H9 (cell line): Measurements from ENCODE around the gene RAB3B. TPM values are rescaled to one million over a fixed set of nuclear protein-coding genes. Genes with fewer than 3 reads are reported as not detected.

Source experiments
- DNase-seq: peaks from one replicate; pipeline ENCODE4 v3.0.0-alpha.2; 2017
- H2AFZ ChIP-seq: one replicate; pipeline ENCODE4 v1.6.1; 2013; ENCODE audit warnings: mild to moderate bottlenecking, low read length, control low read depth, moderate library complexity
- H2AK5ac ChIP-seq: 2 replicates; pipeline ENCODE4 v1.6.1; 2013; ENCODE audit warnings: low read length, control low read depth, mixed read lengths; ENCODE audit not compliant: insufficient read length
- H2BK120ac ChIP-seq: one replicate; pipeline ENCODE4 v1.6.1; 2013; ENCODE audit warnings: low read depth, mild to moderate bottlenecking, low read length, control low read depth, inconsistent platforms; ENCODE audit not compliant: poor library complexity, severe bottlenecking
- H2BK12ac ChIP-seq: 2 replicates; pipeline ENCODE4 v1.6.1; 2013; ENCODE audit warnings: low read length, control low read depth, mixed read lengths, low read depth; ENCODE audit not compliant: insufficient read length
- H2BK15ac ChIP-seq: 2 replicates; pipeline ENCODE4 v1.6.1; 2013; ENCODE audit warnings: low read depth, low read length, control low read depth
- H2BK20ac ChIP-seq: one replicate; pipeline ENCODE4 v1.6.1; 2013; ENCODE audit warnings: low read depth, mild to moderate bottlenecking, low read length, control low read depth, inconsistent platforms; ENCODE audit not compliant: poor library complexity, severe bottlenecking
- H2BK5ac ChIP-seq: 2 replicates; pipeline ENCODE4 v1.6.1; 2013; ENCODE audit warnings: low read length, control low read depth, mixed read lengths; ENCODE audit not compliant: insufficient read length
- H3K14ac ChIP-seq: 2 replicates; pipeline ENCODE4 v1.6.1; 2013; ENCODE audit warnings: low read length, control low read depth; ENCODE audit not compliant: insufficient read depth
- H3K18ac ChIP-seq: 2 replicates; pipeline ENCODE4 v1.6.1; 2013; ENCODE audit warnings: low read depth, mild to moderate bottlenecking, mixed read lengths, low read length, control low read depth; ENCODE audit not compliant: insufficient read length
- H3K23ac ChIP-seq: 2 replicates; pipeline ENCODE4 v1.6.1; 2013; ENCODE audit warnings: low read length, control low read depth, mixed read lengths, low read depth; ENCODE audit not compliant: insufficient read length
- H3K23me2 ChIP-seq: 2 replicates; pipeline ENCODE4 v1.6.1; 2013; ENCODE audit warnings: low read depth, mild to moderate bottlenecking, mixed read lengths, low read length, control low read depth; ENCODE audit not compliant: insufficient read length, poor library complexity, severe bottlenecking
- H3K27ac ChIP-seq: 2 replicates; pipeline ENCODE4 v1.5.1; 2013; ENCODE audit warnings: low read length, control low read depth, mixed read lengths, low read depth; ENCODE audit not compliant: insufficient read length
- H3K27me3 ChIP-seq: 2 replicates; pipeline ENCODE4 v1.6.1; 2013; ENCODE audit warnings: low read length, control low read depth, inconsistent platforms; ENCODE audit not compliant: insufficient read depth
- H3K4ac ChIP-seq: 2 replicates; pipeline ENCODE4 v1.6.1; 2013; ENCODE audit warnings: low read depth, mild to moderate bottlenecking, control low read depth, inconsistent platforms, low read length, moderate library complexity
- H3K4me1 ChIP-seq: 2 replicates; pipeline ENCODE4 v1.6.1; 2013; ENCODE audit warnings: low read length, control low read depth, inconsistent platforms; ENCODE audit not compliant: insufficient read depth
- H3K4me2 ChIP-seq: 2 replicates; pipeline ENCODE4 v1.6.1; 2013; ENCODE audit warnings: low read length, control low read depth, mixed read lengths; ENCODE audit not compliant: insufficient read length, insufficient read depth
- H3K56ac ChIP-seq: 2 replicates; pipeline ENCODE4 v1.6.1; 2013; ENCODE audit warnings: low read depth, mild to moderate bottlenecking, mixed read lengths, low read length, control low read depth; ENCODE audit not compliant: insufficient read length
- H3K79me1 ChIP-seq: 2 replicates; pipeline ENCODE4 v1.6.1; 2013; ENCODE audit warnings: low read depth, mild to moderate bottlenecking, moderate library complexity, low read length, control low read depth, inconsistent platforms; ENCODE audit not compliant: insufficient read depth, poor library complexity, severe bottlenecking
- H3K79me2 ChIP-seq: 2 replicates; pipeline ENCODE4 v1.6.1; 2013; ENCODE audit warnings: low read length, control low read depth, inconsistent platforms; ENCODE audit not compliant: insufficient read depth
- H3K9ac ChIP-seq: 2 replicates; pipeline ENCODE4 v1.6.1; 2013; ENCODE audit warnings: low read length, control low read depth, mixed read lengths; ENCODE audit not compliant: insufficient read length; ENCODE audit errors: extremely low read depth
- H3K9me3 ChIP-seq: one replicate; pipeline ENCODE4 v1.6.1; 2013; ENCODE audit warnings: low read depth, low read length, inconsistent platforms; ENCODE audit not compliant: control insufficient read depth
- H3T11ph ChIP-seq: one replicate; pipeline ENCODE4 v1.6.1; 2013; ENCODE audit warnings: mild to moderate bottlenecking, low read length, control low read depth, inconsistent platforms
- H4K20me1 ChIP-seq: one replicate; pipeline ENCODE4 v1.6.1; 2013; ENCODE audit not compliant: control insufficient read depth, insufficient read length, insufficient read depth
- H4K5ac ChIP-seq: 2 replicates; pipeline ENCODE4 v1.6.1; 2013; ENCODE audit warnings: low read depth, mild to moderate bottlenecking, mixed read lengths, low read length, control low read depth; ENCODE audit not compliant: insufficient read length
- H4K8ac ChIP-seq: replicated peaks from 2 replicates; pipeline ENCODE4 v1.6.1; 2013; ENCODE audit warnings: low read length, control low read depth, mixed read lengths, low read depth; ENCODE audit not compliant: insufficient read length
- H4K91ac ChIP-seq: 2 replicates; pipeline ENCODE4 v1.6.1; 2013; ENCODE audit warnings: low read depth, mild to moderate bottlenecking, moderate library complexity, mixed read lengths, low read length, control low read depth; ENCODE audit not compliant: insufficient read length
- H3K27ac Mint-ChIP-seq, 3 experiments: 2 replicates in 2 of 3; 3 replicates in 1 of 3; pipeline ENCODE4 v1.8.0; 2020 to 2021; ENCODE audit warnings: mixed read lengths in 3 of 3, mild to moderate bottlenecking in 1 of 3, moderate library complexity in 1 of 3
- H3K27me3 Mint-ChIP-seq: 2 replicates; pipeline ENCODE4 v1.8.0; 2021; ENCODE audit warnings: low read depth, mild to moderate bottlenecking, moderate library complexity, mixed read lengths
- H3K36me3 Mint-ChIP-seq, 3 experiments: 2 replicates in 2 of 3; 3 replicates in 1 of 3; pipeline ENCODE4 v1.8.0; 2020 to 2021; ENCODE audit warnings: low read depth in 3 of 3, mixed read lengths in 3 of 3; ENCODE audit not compliant: insufficient read depth in 1 of 3
- H3K4me1 Mint-ChIP-seq, 2 experiments: 2 replicates each; pipeline ENCODE4 v1.8.0; 2020; ENCODE audit warnings: mixed read lengths in 2 of 2
- H3K4me3 Mint-ChIP-seq, 2 experiments: 2 replicates in 1 of 2; 3 replicates in 1 of 2; pipeline ENCODE4 v1.8.0; 2020 to 2021; ENCODE audit warnings: mild to moderate bottlenecking in 2 of 2, mixed read lengths in 2 of 2, moderate library complexity in 1 of 2
- H3K9me3 Mint-ChIP-seq, 2 experiments: 2 replicates in 1 of 2; 3 replicates in 1 of 2; pipeline ENCODE4 v1.8.0; 2020; ENCODE audit warnings: mild to moderate bottlenecking in 2 of 2, mixed read lengths in 2 of 2, moderate library complexity in 1 of 2
- CTCF ChIP-seq: fragments of 200-600 bp; sonication (generic); conservative IDR thresholded peaks from 3 replicates; pipeline ENCODE4 v1.8.0; 2021; ENCODE audit warnings: antibody characterized with exemption, mild to moderate bottlenecking
- WGBS: extraction: QIAGEN DNeasy Blood & Tissue Kit; methylation state at CpG from one replicate; pipeline ENCODE4 v1.1.7; 2013; ENCODE audit warnings: missing lambda C conversion rate, low lambda C conversion rate, mixed read lengths; ENCODE audit not compliant: insufficient read length; ENCODE audit errors: extremely low coverage; 5-methylcytosine and 5-hydroxymethylcytosine counted together
- total RNA-seq: library from RNA; stranded (reverse); gene quantifications from 2 replicates; pipeline ENCODE4 v1.2.1, GENCODE V29; 2021

The RAB3B gene
- total RNA-seq, 1 experiment from 2014 or later: 30.6 TPM

GRCh38 chr1:51912881-51913280, 77.6 kb downstream of the RAB3B start:
- H3K36me3 Mint-ChIP-seq: peaks cover 0 to 41% (median 33%) of the 10 kb centered on the region in 3 experiments; a peak in 6 of 7 replicates
- no peak overlapping the region for H3K27ac Mint-ChIP-seq
- H3K27me3 Mint-ChIP-seq: no peaks in the 10 kb centered on the region

More at GRCh38 chr1:51912881-51913280, 77.6 kb downstream of the RAB3B start:
- no peak for TF ChIP-seq CTCF
- H2BK12ac ChIP-seq: no peak overlapping the region
- H3K14ac ChIP-seq: no peak overlapping the region
- no peak overlapping the region for H3K27ac ChIP-seq
- H3K4ac ChIP-seq: no peak overlapping the region
- no peak overlapping the region for H4K8ac ChIP-seq
- WGBS: no CpG with 5 or more reads among the region's 7 CpGs
- no peaks in the 10 kb centered on the region for H3K23me2 ChIP-seq
- H3K4me1 ChIP-seq: peaks cover 6% of the 10 kb centered on the region; the same call in 1 of the 2 replicates
- H4K5ac ChIP-seq: no peak overlapping the region
- H3K4me1 Mint-ChIP-seq: peaks cover 25 to 27% of the 10 kb centered on the region in 2 experiments
- H2AFZ ChIP-seq: no peak overlapping the region
- no peak overlapping the region for H2BK5ac ChIP-seq
- H3K56ac ChIP-seq: no peak overlapping the region
- H3K27me3 ChIP-seq: no peaks in the 10 kb centered on the region
- no peak overlapping the region for H4K91ac ChIP-seq
- no peak overlapping the region for H3K18ac ChIP-seq
- H2BK20ac ChIP-seq: no peak overlapping the region
- H3T11ph ChIP-seq: no peak overlapping the region
- H3K23ac ChIP-seq: no peak overlapping the region
- no peak overlapping the region for H3K4me2 ChIP-seq
- no peaks in the 10 kb centered on the region for H3K9me3 Mint-ChIP-seq
- no peaks in the 10 kb centered on the region for H3K79me2 ChIP-seq
- H3K79me1 ChIP-seq: no peaks in the 10 kb centered on the region
- no peak overlapping the region for H3K9ac ChIP-seq
- H2BK120ac ChIP-seq: no peak overlapping the region
- DNase-seq: no peak
- H3K4me3 Mint-ChIP-seq: no peak overlapping the region
- no peak overlapping the region for H2BK15ac ChIP-seq
- H4K20me1 ChIP-seq: no peaks in the 10 kb centered on the region
- no peak overlapping the region for H2AK5ac ChIP-seq
- no peaks in the 10 kb centered on the region for H3K9me3 ChIP-seq
